Activated CD4-positive, alpha-beta T cell treated with anti-CD3 and anti-CD28 coated beads, Interleukin-2, Interleukin-4, amounts not matched to agents 100 ng/mL and 50 ng/mL, durations not matched to agents 16 hours and 8 hours (primary cell): ENCODE data around the gene USP6NL.
A peak's percentile ranks its signal among the peaks of the same experiment; 100 is the strongest.

Experiments
- DNase-seq: peaks from one replicate; pipeline ENCODE4 v3.0.0-alpha.2; 2020; ENCODE audit warnings: low spot score

Gene USP6NL

DNA sequence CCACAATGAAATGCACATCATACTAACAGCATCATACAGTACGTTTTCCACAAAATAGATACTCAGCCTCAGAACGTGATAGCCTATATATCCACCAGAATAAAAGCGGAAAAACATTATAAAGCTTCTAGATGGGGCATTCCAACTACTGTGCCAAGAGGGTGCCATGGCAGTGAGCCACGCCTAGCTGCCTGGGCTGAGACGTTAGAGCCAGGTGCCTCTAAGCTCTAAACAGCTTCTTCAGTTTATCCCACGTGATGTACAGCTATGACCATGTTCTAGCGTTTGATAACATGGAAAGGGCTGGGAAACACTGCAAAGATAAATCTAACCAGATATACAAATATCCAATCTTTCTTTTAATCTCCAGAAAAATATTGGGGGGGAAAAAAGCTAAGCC lies 17.8 kb downstream of the USP6NL start:
- DNase-seq: no peak

DNA sequence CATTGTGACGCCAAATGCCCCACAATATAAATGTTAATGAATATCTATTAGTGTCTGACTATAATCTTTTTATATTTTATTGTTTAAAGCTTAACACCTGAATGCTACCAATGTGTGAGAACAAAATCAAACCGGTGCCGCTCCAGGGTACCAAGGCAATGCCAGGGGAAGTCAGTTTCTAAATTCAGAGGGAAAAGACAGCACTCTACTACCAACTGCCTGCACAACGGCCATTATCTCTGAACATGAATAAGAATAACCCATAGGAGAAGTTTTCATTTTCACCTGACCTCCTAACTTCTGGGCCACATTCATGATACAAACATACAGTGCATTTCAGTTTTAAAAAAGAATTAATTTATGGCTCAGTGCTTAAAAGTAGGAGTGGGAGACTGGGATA lies 21.7 kb downstream of the USP6NL start:
- DNase-seq: no peak

DNA sequence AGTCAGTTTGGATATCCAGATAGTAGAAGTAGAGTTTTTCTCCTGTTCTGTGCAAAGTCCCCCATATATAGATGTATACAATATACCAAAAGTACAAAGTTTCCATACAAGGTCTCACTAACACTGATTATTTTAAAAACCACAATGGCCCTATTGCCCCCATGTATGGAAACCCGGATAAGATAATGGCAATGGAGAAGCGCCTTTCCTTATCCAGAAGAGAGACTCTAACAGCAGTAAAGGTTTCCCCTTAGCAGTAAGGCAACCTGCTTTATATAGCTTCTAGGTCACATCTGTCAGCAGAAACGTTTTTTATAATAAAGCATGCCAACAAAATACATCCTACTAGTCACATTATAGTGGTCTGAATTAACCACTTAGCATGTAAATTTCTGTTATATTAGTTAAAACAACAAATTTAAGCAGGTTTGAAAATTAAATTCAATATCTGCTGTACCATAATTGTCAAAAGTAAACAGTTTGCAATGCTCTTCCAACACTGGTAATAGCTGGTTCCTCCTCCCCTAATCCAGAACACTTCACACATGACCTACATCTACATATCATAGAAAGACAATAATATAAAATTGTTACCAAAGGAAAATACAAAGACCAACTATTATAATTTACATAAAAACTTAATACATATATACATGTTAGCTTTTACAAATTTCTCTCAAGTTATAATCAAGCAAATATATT lies 22.4 kb downstream of the USP6NL start:
- DNase-seq: no peak

DNA sequence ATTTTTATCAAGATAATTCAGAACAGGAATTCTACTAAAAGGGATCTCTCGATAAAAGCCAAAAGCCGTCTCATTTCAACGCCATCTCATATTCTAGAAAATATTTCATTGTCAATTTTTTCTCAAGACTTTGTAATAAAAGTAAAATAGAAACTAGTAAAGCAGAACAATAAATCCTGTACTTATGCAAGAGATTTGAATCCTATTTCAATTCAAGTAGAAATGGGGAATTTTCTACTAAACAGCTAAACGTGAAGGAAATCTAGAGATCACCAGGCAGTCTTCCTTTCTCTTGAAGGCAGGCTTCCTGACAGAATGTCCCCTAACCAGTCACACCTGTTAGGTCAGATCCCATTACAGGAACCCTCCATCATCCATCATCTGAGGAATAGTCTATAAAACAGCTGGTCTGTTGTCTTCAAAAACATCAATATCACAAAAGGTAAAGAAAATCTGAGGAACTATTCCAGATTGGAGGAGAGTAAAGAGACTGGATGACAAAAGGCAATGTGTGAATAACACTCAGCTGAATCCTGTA lies 23.7 kb downstream of the USP6NL start:
- no peak for DNase-seq

DNA sequence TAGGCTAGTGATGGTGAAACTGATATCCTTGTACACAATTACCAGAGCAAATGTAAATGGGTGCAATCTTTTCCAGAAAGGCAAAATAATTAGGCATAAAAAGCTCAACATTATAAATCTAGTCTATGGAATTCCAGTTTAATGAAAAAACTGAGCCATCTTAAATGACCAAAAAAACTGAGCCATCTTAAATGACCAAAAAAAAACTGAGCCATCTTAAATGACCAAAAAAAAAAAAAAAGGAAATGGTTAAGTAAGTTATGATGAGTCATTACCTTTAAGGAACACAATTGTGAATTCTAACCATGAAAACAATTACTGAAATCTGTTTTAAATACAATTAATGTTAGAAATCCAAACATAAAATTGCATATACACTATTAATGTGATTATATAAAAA lies 25.3 kb downstream of the USP6NL start:
- DNase-seq: no peak

DNA sequence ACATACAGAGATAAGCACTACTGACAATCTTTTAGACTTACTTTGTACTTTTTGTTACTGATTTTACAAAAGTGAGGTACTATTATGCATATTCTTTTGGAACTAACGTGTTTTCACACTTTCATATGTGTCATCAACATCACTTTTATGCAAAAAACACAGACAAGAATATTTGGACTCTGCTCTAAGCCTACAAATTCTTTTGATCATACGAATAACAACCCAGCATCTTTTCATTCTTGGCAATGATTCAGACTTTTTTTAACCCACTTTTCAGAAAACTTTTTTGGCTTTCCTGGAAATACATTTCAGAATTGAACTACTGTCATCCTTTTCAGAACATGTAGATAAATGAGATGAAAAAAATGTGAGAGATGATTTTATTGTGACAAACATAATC lies 30.2 kb downstream of the USP6NL start:
- DNase-seq: no peak

DNA sequence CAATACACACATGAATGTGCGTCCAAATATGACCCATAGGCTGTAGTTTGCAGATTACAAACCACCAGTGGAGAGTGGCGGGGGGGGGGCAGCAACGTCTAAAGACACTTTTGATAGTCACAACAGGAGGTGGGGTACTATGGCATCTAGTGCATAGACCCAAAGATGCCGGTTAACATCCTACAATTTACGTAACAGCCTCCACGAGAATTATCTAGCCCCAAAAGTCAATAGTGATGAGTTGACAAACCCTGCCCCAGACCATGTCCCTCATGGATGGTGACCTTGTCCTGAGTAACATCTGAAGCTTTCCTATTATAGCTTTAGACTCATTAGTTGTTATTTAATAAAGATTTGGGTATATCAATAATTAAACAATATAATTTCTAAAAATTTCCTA lies 31.6 kb downstream of the USP6NL start:
- no peak for DNase-seq

DNA sequence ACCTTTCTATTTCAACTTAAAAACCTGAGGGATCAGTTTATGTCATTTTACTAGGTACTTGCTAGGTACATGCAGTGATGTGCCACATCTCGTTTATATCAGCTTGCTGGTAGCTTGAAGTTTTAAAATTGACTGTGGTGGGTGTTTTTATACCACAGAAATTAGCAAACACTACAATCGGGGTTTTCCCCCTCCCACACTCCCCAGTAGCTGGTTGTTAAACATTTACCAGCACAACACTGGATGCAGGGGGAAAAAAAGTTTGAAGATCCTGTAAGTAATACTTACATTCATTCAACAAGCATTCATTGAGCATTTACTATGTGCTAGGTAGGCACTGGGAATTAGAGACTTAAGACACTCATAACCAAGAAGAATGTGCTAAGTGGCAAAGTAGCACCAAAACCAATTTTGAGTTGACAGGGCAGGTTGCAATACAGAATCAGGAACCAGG lies 32.6 kb downstream of the USP6NL start:
- DNase-seq: peak; percentile 15

DNA sequence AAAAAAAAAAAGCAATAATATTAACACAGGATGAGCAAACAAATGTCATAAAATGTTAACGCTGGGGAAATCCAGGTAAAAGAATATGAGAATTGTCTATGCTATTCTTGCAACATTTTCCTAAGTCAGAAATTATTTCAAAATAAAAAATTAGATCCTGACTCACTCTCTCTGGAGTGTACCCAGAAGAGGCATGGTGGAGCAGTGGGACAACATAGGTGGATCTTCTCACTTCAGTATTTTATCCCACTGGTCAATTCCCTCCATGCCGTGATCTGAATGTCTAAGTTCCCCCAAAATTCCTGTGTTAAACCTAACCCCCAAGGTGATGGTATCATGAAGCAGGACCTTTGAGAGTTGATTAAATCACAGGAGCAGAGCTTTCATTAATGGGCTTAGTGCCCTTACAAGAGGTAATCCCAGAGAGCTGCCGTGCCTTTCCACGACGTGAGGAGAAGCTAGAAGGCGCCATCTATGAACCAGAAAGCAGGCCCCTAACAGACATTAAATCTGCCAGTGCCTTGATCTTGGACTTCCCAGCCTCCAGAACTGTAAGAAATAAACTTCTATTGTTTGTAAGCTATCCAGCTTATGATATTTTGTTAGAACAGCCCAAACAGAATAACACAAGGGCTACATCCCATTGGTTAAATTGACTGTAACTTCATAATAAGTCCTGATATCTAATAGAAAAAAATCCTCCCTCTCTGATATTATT lies 35.2 kb downstream of the USP6NL start:
- DNase-seq: no peak

DNA sequence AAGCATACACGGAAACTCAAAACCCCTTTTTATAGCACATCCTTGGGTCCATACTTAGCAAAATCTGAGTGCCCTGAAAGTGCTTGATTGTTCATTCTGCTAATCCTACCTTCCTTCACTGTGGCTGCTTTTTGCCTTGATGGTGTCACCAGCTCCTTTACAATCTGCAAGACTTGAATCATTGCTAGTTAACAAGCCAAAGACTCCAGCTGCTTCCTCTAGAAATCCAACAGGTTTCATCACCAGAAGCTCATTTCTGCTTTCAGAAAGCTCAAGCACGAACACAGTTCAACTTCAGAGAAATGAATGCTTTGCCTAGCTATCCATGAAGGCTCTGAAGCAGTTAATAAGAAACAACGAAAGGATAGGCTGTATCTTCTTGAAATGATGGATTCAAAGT lies 38.0 kb downstream of the USP6NL start:
- DNase-seq: no peak

DNA sequence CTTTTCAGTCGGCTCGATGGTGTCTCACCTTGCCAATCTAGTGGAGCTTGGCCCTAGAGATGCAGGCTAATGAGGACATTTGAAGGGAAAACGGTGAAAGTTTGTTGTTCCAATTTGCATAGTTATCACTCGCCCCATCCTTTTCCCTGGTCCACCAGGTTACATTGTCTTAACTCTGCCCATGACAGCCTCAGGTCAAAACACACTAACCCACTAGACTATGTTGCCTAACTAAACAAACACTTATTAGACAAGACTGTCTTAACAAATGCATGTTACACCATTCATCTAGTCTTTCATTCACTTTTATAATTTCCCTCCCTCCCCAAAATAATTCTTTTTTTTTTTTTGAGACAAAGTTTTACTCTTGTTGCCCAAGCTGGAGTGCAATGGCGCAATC lies 40.7 kb downstream of the USP6NL start:
- no peak for DNase-seq

DNA sequence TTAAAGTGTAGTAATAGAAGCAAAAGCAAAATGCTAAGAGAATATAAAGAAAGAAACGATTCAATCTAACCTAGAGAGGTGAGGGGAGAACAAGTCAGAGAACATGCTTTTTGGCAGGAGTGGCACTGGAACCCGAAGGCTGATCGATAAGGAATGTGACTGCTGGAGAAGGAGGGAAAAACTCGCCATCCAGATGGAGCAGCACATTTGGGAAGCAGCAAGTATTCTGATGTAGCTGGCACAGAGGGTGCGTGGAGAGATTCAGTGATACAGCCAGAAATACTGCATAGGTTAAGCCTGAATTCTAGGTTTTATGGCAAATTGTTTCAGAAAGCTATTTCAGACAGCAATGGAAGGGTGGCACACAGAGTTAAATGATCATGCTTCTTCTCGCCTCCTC lies 42.0 kb downstream of the USP6NL start:
- no peak for DNase-seq

DNA sequence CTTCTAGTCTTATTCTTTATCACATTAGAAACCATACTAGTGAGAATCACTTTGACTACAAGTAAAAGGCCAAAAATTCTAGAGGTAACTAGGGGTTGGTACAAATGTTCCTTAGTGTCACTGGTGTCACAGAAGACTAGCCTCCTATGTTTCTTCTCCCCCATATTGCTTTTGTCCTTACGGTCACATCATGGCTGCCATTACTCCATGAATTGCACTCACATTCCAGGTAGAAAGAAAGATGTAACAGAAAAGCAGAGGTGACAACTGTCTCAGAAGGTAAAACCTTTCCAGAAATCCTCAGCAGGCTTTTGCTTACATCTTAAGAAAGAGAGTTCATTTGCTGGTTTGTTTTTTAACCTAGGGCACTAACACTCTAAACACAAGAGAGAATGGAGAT lies 42.9 kb downstream of the USP6NL start:
- DNase-seq: no peak

DNA sequence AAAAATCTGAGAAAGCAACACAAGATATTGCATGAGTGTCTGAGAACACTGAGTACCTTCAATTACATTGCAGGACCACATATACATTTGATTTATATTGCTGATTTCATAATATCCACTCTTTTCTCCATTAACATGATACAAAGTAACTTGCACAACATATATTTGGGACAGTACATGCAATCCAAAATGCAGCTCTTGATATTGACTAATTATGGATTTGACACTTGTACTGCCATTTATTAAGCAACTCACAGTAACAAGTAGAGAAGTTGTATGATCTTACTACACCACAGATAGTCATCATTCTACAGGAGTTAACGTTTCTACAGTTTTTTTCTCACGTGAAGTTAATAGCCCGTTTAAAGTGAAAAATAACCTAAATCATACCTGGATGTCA lies 46.7 kb downstream of the USP6NL start:
- no peak for DNase-seq

DNA sequence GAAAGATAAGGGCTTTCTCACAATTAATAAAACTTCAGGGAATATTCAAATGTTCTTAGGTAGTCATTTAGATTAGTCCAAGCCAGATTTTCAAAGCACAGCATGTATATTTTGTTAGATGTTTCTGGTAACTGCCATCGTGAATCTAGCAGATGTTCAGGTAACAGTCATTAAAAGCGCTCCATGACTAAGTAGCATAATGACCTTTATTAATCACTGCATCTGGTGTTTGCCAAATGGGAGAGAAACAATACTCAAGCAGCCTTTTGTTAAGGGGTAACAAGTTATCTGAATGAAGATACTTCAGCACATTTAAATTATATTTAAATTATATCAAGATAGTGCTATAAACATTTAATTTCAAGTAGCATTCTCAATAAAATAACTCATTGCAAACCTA lies 47.5 kb downstream of the USP6NL start:
- DNase-seq: no peak

DNA sequence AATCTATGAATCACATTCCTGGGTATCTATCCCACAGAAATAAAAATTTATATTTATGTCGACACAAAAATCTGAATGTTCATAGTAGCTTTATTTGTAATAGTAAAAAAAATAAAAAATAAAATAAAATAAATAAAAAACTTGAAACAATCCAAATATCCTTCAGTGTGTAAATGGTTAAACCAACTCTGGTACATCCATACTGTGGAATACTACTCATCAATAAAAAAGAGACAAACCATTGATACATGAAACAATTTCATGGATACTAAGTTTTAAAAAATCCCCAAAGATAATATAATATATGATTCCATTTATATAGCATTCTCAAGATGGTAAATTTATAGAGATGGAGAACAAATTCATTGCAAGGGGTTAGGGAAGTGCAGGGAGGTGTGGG lies 48.6 kb downstream of the USP6NL start:
- DNase-seq: no peak

DNA sequence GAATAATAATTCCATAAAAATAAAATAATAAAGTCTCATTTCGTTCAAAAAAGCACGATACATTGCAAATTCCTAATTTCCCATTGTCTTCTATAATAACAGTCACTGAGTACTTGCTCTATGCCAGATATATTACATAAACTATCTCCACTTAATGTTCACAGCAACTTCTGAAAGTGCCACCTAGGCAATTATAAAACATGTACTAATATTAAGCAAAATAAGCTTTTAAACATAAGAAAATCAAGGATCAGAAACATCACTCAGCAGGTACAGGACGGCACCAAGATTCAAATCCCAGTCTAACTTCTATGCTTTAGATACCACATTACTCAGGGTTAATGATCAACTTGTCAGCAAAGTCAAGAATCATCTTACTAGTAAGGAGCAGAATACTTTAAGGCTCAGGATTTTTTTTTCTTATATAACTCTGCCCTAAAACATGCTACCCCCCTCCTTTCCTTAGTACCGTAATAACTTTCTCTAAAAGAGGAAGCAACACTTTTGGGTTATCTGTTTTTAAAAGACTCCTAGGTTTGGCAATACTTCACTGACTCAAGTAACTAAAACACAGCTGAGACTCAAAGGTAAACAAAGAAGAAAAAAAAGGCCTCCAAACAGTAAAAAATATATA lies 51.3 kb downstream of the USP6NL start:
- no peak for DNase-seq

DNA sequence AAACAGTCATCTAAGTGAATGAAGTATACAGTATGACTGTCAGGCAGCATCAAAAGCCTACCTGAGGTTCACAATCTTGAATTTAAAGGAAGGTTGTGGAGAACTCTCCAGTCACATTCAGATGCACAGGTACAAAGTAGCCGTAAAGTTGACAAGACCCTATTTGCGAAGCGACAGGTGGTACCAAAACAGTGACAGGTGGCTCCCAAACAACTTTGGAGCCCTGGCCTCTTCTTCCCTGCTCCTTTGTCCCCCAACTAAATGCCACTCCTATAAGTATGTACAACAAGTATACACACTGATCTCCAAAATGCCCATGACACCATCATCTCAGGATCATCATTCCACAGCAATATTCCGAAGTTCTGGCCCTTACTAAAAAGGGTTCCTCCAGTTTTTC lies 53.5 kb downstream of the USP6NL start:
- no peak for DNase-seq

DNA sequence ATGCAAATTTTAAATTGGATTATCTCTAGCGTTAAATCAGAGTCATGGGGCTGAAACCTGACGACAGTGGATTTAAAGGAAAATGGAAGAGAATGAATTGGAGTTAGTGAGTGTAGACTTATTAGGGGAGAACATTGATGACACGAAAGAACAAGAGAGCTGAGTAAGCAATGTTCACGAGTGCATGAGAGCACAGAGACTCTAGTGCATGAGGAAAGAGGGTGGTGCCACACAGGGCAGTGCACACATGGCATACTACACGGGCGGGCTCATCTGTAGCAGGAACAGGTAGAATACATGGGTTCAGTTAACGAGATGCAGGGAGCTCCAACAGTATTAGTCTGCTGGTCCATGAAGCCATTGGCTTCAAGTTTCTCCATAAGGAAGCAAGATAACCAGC lies 53.9 kb downstream of the USP6NL start:
- no peak for DNase-seq

DNA sequence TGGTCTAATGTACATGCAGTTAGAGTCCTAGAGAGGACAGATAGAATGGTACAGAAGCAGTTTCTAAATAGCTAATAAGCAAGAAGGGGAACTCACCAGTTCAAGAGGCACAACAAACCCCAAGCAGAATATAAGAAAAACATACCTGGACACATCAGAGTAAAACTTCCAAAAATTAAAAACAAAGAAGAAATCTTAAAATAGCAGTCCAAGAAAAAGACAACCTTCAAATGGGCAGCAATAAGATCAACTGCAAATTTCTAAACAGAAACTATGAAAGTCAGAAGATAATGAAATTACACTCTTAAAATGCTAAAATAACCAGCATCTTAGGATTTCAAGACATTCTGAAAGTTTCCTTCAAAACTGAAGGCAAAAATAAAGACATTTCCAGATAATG lies 55.9 kb downstream of the USP6NL start:
- DNase-seq: no peak

DNA sequence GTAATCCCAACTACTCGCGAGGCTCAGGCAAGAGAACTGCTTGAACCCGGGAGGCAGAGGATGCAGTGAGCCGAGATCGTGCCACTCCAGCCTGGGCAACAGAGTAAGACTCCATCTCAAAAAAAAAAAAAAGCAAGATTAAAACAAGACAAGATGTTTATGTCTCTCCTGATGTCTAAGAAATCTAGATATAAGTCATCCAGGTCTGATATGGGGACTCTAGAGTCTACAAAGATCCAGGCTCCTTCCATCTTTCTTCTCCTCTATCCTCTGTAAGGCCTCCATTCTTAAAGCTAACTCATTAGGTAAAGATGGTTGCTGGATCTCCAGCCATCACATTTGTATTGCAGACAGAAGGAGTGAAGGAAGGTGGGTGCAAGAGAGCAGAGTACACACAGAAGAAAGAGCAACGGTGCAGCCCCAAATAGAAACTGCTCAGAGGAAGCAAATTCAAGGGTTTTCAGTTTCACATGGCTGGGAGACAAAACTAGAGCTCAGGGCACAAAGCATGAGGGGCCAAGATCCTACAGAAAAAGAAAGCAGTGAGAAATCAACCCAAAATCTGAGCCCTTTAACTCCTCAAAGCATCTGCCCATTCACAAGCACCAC lies 57.6 kb downstream of the USP6NL start:
- peak; percentile 42 for DNase-seq

DNA sequence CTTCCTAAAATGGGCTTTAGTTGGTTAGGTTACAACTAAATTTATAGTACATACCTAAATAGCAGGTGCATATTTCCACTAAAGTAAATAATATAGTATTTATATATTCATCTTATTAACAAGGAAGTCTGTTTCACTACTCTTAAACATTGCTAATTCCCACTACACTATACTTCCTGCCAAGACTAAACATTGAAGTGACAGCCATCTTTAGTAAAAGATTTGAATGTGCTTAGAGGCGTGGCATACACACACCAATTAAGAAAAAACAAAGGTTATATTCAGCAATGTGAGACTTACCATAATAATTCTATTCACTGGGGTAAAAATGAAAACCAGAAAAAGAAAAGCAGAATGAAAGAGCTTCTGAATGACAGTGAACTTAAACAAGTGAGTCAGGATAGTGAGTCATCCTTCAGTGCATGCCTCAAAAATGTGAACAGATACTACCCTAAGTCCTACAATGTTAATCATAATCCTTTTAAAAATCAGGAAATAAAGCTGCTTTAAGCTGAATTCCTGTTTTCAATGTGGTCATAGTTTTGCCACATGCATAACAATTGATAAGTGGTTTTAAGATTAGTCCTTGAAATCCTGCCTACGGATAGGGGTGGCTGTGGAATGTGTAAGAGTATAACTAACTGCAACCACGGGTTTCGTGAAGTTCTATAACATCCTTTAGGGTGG lies 59.4 kb downstream of the USP6NL start:
- DNase-seq: peak; percentile 44
